ENCODE measurements around the gene PPM1F. TPM values are rescaled to one million over a fixed set of nuclear protein-coding genes. Genes with fewer than 3 reads are reported as not detected.

The PPM1F gene
- total and polyA plus RNA-seq, 5 donors = 17.5 to 25.5 (median 20.7) TPM

GRCh38 chr22:21990445-21991303, 38.0 kb upstream of the PPM1F start:
- intact Hi-C loops (cut with DNase I) = no loop called here
- Histone ChIP-seq H3K4me3 (ENCODE audit: low read length) (no peak overlapping the region), H3K27me3 (ENCODE audit: control insufficient read depth, insufficient read depth) (no peaks in the 10 kb centered on the region), H3K27ac (ENCODE audit: low read length) (no peak overlapping the region), H3K4me1 (ENCODE audit: control insufficient read depth, insufficient read depth, low read length) (no peaks in the 10 kb centered on the region), H3K9me3 (ENCODE audit: control insufficient read depth, low read length) (no peaks in the 10 kb centered on the region)
- WGBS = 75% methylated on average over 16 of the region's 16 CpGs
- ATAC-seq = no peak
- no peak for DNase-seq

- no peaks in the 10 kb centered on the region for H3K27me3 ChIP-seq (ENCODE audit: control insufficient read depth, insufficient read depth)
- no peaks in the 10 kb centered on the region for H3K4me1 ChIP-seq (ENCODE audit: control insufficient read depth, insufficient read depth, low read length)
- ATAC-seq (no peak), DNase-seq (no peak)
- no peaks in the 10 kb centered on the region for H3K9me3 ChIP-seq (ENCODE audit: control insufficient read depth, low read length)
- WGBS = 82% methylated on average over 6 of the region's 6 CpGs
- intact Hi-C loops (cut with DNase I) = no loop called here
- no peak overlapping the region for H3K27ac ChIP-seq (ENCODE audit: low read length)
- H3K4me3 ChIP-seq (ENCODE audit: low read length) = no peak overlapping the region
Measured at GRCh38 chr22:21989049-21989448, 36.4 kb upstream of the PPM1F start.

GRCh38 chr22:21985214-21985613, 32.6 kb upstream of the PPM1F start:
- intact Hi-C loops (cut with DNase I) = no loop called here
- no peak overlapping the region for H3K27ac ChIP-seq (ENCODE audit: low read length)
- no peaks in the 10 kb centered on the region for H3K9me3 ChIP-seq (ENCODE audit: control insufficient read depth, low read length)
- no peak for DNase-seq
- no peaks in the 10 kb centered on the region for H3K27me3 ChIP-seq (ENCODE audit: control insufficient read depth, insufficient read depth)
- H3K4me1 ChIP-seq (ENCODE audit: control insufficient read depth, insufficient read depth, low read length) = peaks cover 2% of the 10 kb centered on the region
- ATAC-seq = no peak
- 93% methylated on average over 5 of the region's 5 CpGs for WGBS
- H3K4me3 ChIP-seq (ENCODE audit: low read length) = no peak overlapping the region

GRCh38 chr22:21984793-21985192, 32.1 kb upstream of the PPM1F start:
- no peak overlapping the region for H3K27ac ChIP-seq (ENCODE audit: low read length)
- ATAC-seq (no peak), DNase-seq (peak in 1 of 3 donors; percentile 69)
- intact Hi-C loops (cut with DNase I) = no loop called here
- no peak overlapping the region for H3K4me3 ChIP-seq (ENCODE audit: low read length)
- WGBS = 40% methylated on average over 7 of the region's 7 CpGs
- H3K4me1 ChIP-seq (ENCODE audit: control insufficient read depth, insufficient read depth, low read length) = peaks cover 2% of the 10 kb centered on the region
- H3K27me3 ChIP-seq (ENCODE audit: control insufficient read depth, insufficient read depth) = no peaks in the 10 kb centered on the region
- H3K9me3 ChIP-seq (ENCODE audit: control insufficient read depth, low read length) = no peaks in the 10 kb centered on the region

- peak within 1 kb of the TSS; percentile 68 for H3K27ac ChIP-seq (ENCODE audit: low read length)
- WGBS = under 1% methylated on average over 54 of the region's 54 CpGs
- H3K4me3 ChIP-seq (ENCODE audit: low read length) = peak within 1 kb of the TSS; percentile 89
- intact Hi-C loops (cut with DNase I) = no loop called here
- peak; percentile 84 to 93 (median 93) for DNase-seq
- no peaks in the 10 kb centered on the region for H3K27me3 ChIP-seq (ENCODE audit: control insufficient read depth, insufficient read depth)
- peaks cover 2% of the 10 kb centered on the region for H3K4me1 ChIP-seq (ENCODE audit: control insufficient read depth, insufficient read depth, low read length)
- ATAC-seq = peak; percentile 87 to 88
- no peaks in the 10 kb centered on the region for H3K9me3 ChIP-seq (ENCODE audit: control insufficient read depth, low read length)
Measured at GRCh38 chr22:21982338-21982965, 29.8 kb upstream of the PPM1F start, which contains the start of gene TOP3B. TSS of gene TOP3B (minus strand) at chr22:21982787. CDS start at chr22:21975709, 7,078 bp downstream.

GRCh38 chr22:21981874-21982273, 29.2 kb upstream of the PPM1F start:
- Histone ChIP-seq H3K9me3 (ENCODE audit: control insufficient read depth, low read length) (no peaks in the 10 kb centered on the region), H3K27me3 (ENCODE audit: control insufficient read depth, insufficient read depth) (no peaks in the 10 kb centered on the region), H3K4me3 (ENCODE audit: low read length) (peak overlapping the region; percentile 89), H3K27ac (ENCODE audit: low read length) (peak overlapping the region; percentile 1), H3K4me1 (ENCODE audit: control insufficient read depth, insufficient read depth, low read length) (peaks cover 2% of the 10 kb centered on the region)
- DNase-seq = no peak
- 35% methylated on average over 2 of the region's 2 CpGs for WGBS
- intact Hi-C loops (cut with DNase I) = no loop called here
- ATAC-seq = no peak

GRCh38 chr22:21980547-21980946, 27.9 kb upstream of the PPM1F start:
- Histone ChIP-seq H3K4me3 (ENCODE audit: low read length) (no peak overlapping the region), H3K27ac (ENCODE audit: low read length) (no peak overlapping the region), H3K4me1 (ENCODE audit: control insufficient read depth, insufficient read depth, low read length) (peaks cover 2% of the 10 kb centered on the region), H3K9me3 (ENCODE audit: control insufficient read depth, low read length) (no peaks in the 10 kb centered on the region), H3K27me3 (ENCODE audit: control insufficient read depth, insufficient read depth) (no peaks in the 10 kb centered on the region)
- intact Hi-C loops (cut with DNase I) = no loop called here
- ATAC-seq (no peak), DNase-seq (no peak)
- 69% methylated on average over 7 of the region's 7 CpGs for WGBS

- H3K27me3 ChIP-seq (ENCODE audit: control insufficient read depth, insufficient read depth) = no peaks in the 10 kb centered on the region
Measured at GRCh38 chr22:21978564-21979386, 26.1 kb upstream of the PPM1F start.

GRCh38 chr22:21977814-21978213, 25.2 kb upstream of the PPM1F start:
- no peak for ATAC-seq
- DNase-seq = no peak
- no peak overlapping the region for H3K27ac ChIP-seq (ENCODE audit: low read length)
- intact Hi-C loops (cut with DNase I) = no loop called here
- H3K27me3 ChIP-seq (ENCODE audit: control insufficient read depth, insufficient read depth) = no peaks in the 10 kb centered on the region
- peaks cover 2% of the 10 kb centered on the region for H3K4me1 ChIP-seq (ENCODE audit: control insufficient read depth, insufficient read depth, low read length)
- no peaks in the 10 kb centered on the region for H3K9me3 ChIP-seq (ENCODE audit: control insufficient read depth, low read length)
- H3K4me3 ChIP-seq (ENCODE audit: low read length) = no peak overlapping the region
- WGBS = 90% methylated on average over 1 of the region's 1 CpG

More at GRCh38 chr22:21978564-21979386, 26.1 kb upstream of the PPM1F start:
- intact Hi-C loops (cut with DNase I) = no loop called here
- WGBS = 69% methylated on average over 11 of the region's 11 CpGs
- no peak for ATAC-seq
- no peak for DNase-seq
- Histone ChIP-seq H3K27ac (ENCODE audit: low read length) (no peak overlapping the region), H3K4me1 (ENCODE audit: control insufficient read depth, insufficient read depth, low read length) (peaks cover 2% of the 10 kb centered on the region), H3K4me3 (ENCODE audit: low read length) (no peak overlapping the region), H3K9me3 (ENCODE audit: control insufficient read depth, low read length) (no peaks in the 10 kb centered on the region)

GRCh38 chr22:21975854-21976345, 23.3 kb upstream of the PPM1F start:
- Histone ChIP-seq H3K27me3 (ENCODE audit: control insufficient read depth, insufficient read depth) (no peaks in the 10 kb centered on the region), H3K27ac (ENCODE audit: low read length) (no peak overlapping the region), H3K9me3 (ENCODE audit: control insufficient read depth, low read length) (no peaks in the 10 kb centered on the region), H3K4me3 (ENCODE audit: low read length) (no peak overlapping the region), H3K4me1 (ENCODE audit: control insufficient read depth, insufficient read depth, low read length) (no peaks in the 10 kb centered on the region)
- intact Hi-C loops (cut with DNase I) = no loop called here
- DNase-seq = no peak
- ATAC-seq = no peak
- 97% methylated on average over 5 of the region's 5 CpGs for WGBS

Data from right cardiac atrium (tissue), 5 donors.